Left ventricle myocardium superior (tissue), 1 donor: ENCODE measurements around the gene LIPI. TPM values are rescaled to one million over a fixed set of nuclear protein-coding genes. Genes with fewer than 3 reads are reported as not detected.
A peak's percentile ranks its signal among the peaks of the same experiment; 100 is the strongest.
"Not testable (repeated sequence)": the region's sequence is repeated elsewhere in the genome, so short reads cannot be mapped to it uniquely, and the experiment has no call there.

Source experiments
- ATAC-seq: fragments of 200-7000 bp; cut with Tn5 transposase; one replicate; pipeline ENCODE4 v1.9.1; 2020; ENCODE audit warnings: mild to moderate bottlenecking, moderate library complexity
- DNase-seq: peaks from one replicate; pipeline ENCODE4 v3.0.0-alpha.2; 2020
- intact Hi-C: fragments of 100-400 bp; cut with micrococcal nuclease; formaldehyde crosslinking; loops from one replicate; pipeline ENCODE4 v1.11.0; 2022
- total RNA-seq: library from RNA; stranded (reverse); fragmentation: NEBNext Ultra II Directional; extraction: Animal tissue kit (Norgen Biotek cat#: 25700); gene quantifications from one replicate; pipeline ENCODE4 v1.2.1, GENCODE V29; 2021
- donor health status: DM: no; HTN: yes; CAD: no; lungs with severe emphysema.

The LIPI gene
- total RNA-seq, 1 donor from 2014 or later, result not detected

GRCh38 chr21:14120091-14120734 lies 90.5 kb downstream of the LIPI start:
- DNase-seq (peak; percentile 35), ATAC-seq (no peak)
- intact Hi-C loops, result no loop called here

- intact Hi-C loops, result no loop called here
- no peak for ATAC-seq
- DNase-seq, result no peak
Observed at GRCh38 chr21:14119038-14119437, 91.7 kb downstream of the LIPI start.

- DNase-seq (no peak), ATAC-seq (no peak)
- intact Hi-C loops, result no loop called here
Observed at GRCh38 chr21:14116080-14116481, 94.7 kb downstream of the LIPI start.

- intact Hi-C loops, result no loop called here
- DNase-seq, result no peak
Observed at GRCh38 chr21:14115646-14116045, 95.1 kb downstream of the LIPI start.

GRCh38 chr21:14114251-14114650 lies 96.5 kb downstream of the LIPI start:
- ATAC-seq, result no peak
- intact Hi-C loops, result no loop called here
- DNase-seq, result no peak

More at GRCh38 chr21:14115646-14116045, 95.1 kb downstream of the LIPI start:
- ATAC-seq, result no peak

GRCh38 chr21:14104564-14104963 lies 106.2 kb downstream of the LIPI start:
- ATAC-seq, DNase-seq, intact Hi-C loops: not testable (repeated sequence)

GRCh38 chr21:14099570-14099969 lies 111.2 kb downstream of the LIPI start:
- DNase-seq, result no peak
- intact Hi-C loops, result no loop called here
- no peak for ATAC-seq

GRCh38 chr21:14097881-14098499 lies 112.8 kb downstream of the LIPI start:
- ATAC-seq (no peak), DNase-seq (no peak)
- intact Hi-C loops, result no loop called here

GRCh38 chr21:14096577-14096976 lies 114.2 kb downstream of the LIPI start:
- no peak for DNase-seq
- intact Hi-C loops, result no loop called here
- ATAC-seq, result no peak

- intact Hi-C loops, result no loop called here
- ATAC-seq, result no peak
Observed at GRCh38 chr21:14096172-14096571, 114.6 kb downstream of the LIPI start.

GRCh38 chr21:14095056-14095455 lies 115.7 kb downstream of the LIPI start:
- no peak for ATAC-seq
- no peak for DNase-seq
- intact Hi-C loops, result no loop called here

More at GRCh38 chr21:14096172-14096571, 114.6 kb downstream of the LIPI start:
- no peak for DNase-seq

- no peak for DNase-seq
- ATAC-seq, result no peak
- intact Hi-C loops, result no loop called here
Observed at GRCh38 chr21:14092834-14093560, 117.8 kb downstream of the LIPI start.

GRCh38 chr21:14090184-14090583 lies 120.6 kb downstream of the LIPI start:
- intact Hi-C loops, ATAC-seq, DNase-seq: not testable (repeated sequence)

- DNase-seq, result no peak
- intact Hi-C loops, result no loop called here
- no peak for ATAC-seq
Observed at GRCh38 chr21:14088391-14088790, 122.4 kb downstream of the LIPI start.

- intact Hi-C loops, result no loop called here
- ATAC-seq, result no peak
Observed at GRCh38 chr21:14086553-14086952, 124.2 kb downstream of the LIPI start.

GRCh38 chr21:14084701-14085100 lies 126.1 kb downstream of the LIPI start:
- intact Hi-C loops, result no loop called here
- DNase-seq (no peak), ATAC-seq (no peak)

More at GRCh38 chr21:14086553-14086952, 124.2 kb downstream of the LIPI start:
- no peak for DNase-seq

GRCh38 chr21:14084068-14084501 lies 126.7 kb downstream of the LIPI start:
- ATAC-seq (no peak), DNase-seq (no peak)
- intact Hi-C loops, result no loop called here

- intact Hi-C loops, result no loop called here
- ATAC-seq, result no peak
- DNase-seq, result no peak
Observed at GRCh38 chr21:14080764-14081096, 130.0 kb downstream of the LIPI start.

- ATAC-seq (no peak), DNase-seq (no peak)
Observed at GRCh38 chr21:14080040-14080763, 130.6 kb downstream of the LIPI start.

More at GRCh38 chr21:14080040-14080763, 130.6 kb downstream of the LIPI start:
- intact Hi-C loops, result no loop called here
